Chondrocyte (in vitro differentiated cells): ENCODE data around the gene SLC1A6. TPM values are rescaled to one million over a fixed set of nuclear protein-coding genes. Genes with fewer than 3 reads are reported as not detected.
"Not testable (repeated sequence)": the region's sequence is repeated elsewhere in the genome, so short reads cannot be mapped to it uniquely, and the experiment has no call there.

Source experiments
- DNase-seq: peaks from one replicate; pipeline ENCODE4 v3.0.0; 2021; ENCODE audit warnings: mixed read lengths, low spot score
- H3K27ac Mint-ChIP-seq: one replicate; pipeline ENCODE4 v1.8.0; 2021; ENCODE audit warnings: mild to moderate bottlenecking, moderate library complexity, mixed read lengths; ENCODE audit not compliant: unreplicated experiment
- H3K27me3 Mint-ChIP-seq: 2 replicates; pipeline ENCODE4 v1.8.0; 2021; ENCODE audit warnings: low read depth, mixed read lengths
- H3K36me3 Mint-ChIP-seq: 2 replicates; pipeline ENCODE4 v1.8.0; 2021; ENCODE audit warnings: low read depth, mixed read lengths
- H3K4me1 Mint-ChIP-seq: 2 replicates; pipeline ENCODE4 v1.8.0; 2021; ENCODE audit warnings: low read depth, mild to moderate bottlenecking, mixed read lengths
- H3K4me3 Mint-ChIP-seq: one replicate; pipeline ENCODE4 v1.8.0; 2021; ENCODE audit warnings: mild to moderate bottlenecking, moderate library complexity, mixed read lengths; ENCODE audit not compliant: unreplicated experiment
- H3K9me3 Mint-ChIP-seq: 2 replicates; pipeline ENCODE4 v1.8.0; 2021; ENCODE audit warnings: low read depth, mixed read lengths
- long read RNA-seq: library from polyadenylated mRNA; stranded (forward); transcript quantifications from one replicate; pipeline ENCODE4 v2.0.0, GENCODE V29; 2021
- total RNA-seq: library from RNA; stranded (reverse); gene quantifications from 3 replicates; pipeline ENCODE4 v1.2.1, GENCODE V29; 2021
- TF ChIP-seq, protein P1 (sequence below): fragments of 200-600 bp; sonication (generic); IDR thresholded peaks from 2 replicates; pipeline ENCODE4 v1.5.0; 2021; ENCODE audit warnings: antibody characterized with exemption, mild to moderate bottlenecking, moderate library complexity

Gene SLC1A6
- not detected in 3 replicates for total RNA-seq
- long read RNA-seq = 0 reads

DNA sequence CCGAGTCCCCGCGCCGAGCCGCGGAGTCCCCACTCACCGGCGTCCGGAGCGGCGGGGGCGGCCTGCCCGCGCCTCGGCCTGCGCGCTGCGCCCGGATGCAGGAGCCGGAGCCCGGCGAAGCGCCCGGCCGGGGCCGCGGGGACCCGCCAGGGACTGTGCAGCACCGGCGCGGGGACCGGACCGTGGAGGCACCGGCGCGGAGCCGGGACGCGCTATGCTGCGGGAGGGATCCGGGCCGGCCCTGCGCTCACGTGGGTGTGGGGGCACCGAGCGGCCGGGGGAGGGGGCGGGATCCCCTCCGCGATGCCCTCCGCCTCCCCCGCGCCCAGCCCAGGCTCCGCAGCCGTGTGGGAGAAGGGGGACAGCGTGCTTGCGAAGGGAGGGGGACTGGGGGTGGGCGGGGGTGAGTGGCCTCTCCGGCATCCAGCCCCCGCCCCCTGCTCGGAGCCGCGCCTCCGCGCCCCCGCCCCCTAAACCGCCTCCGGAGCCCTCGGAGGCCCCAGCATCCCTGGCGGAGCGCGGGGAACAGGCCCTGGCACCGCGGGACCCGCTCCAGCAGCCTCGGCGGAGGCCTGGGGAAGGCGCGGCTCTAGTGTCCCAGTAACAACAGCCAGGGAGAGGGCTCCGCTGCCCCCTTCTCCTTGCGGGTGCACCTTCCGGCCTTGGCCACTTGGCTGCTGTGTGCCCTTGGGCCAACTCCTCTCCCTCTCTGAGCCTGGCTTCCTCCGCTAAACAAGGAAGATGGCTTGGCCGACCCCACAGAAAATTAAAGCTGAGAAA, at the start of gene SLC1A6:
Gene SLC1A6, minus strand, starts transcription at position 389 of the 780 bp plus-strand sequence. CDS start 6,954 bp downstream, outside the sequence.
- H3K4me3 Mint-ChIP-seq = peak within 1 kb of the TSS; percentile 43
- H3K9me3 Mint-ChIP-seq = no peaks in the 10 kb centered on the region
- no peaks in the 10 kb centered on the region for H3K36me3 Mint-ChIP-seq
- DNase-seq = no peak
- H3K27me3 Mint-ChIP-seq = peaks cover 37% of the 10 kb centered on the region
- H3K27ac Mint-ChIP-seq = no peak within 1 kb of the TSS
- TF ChIP-seq, protein P1, sequence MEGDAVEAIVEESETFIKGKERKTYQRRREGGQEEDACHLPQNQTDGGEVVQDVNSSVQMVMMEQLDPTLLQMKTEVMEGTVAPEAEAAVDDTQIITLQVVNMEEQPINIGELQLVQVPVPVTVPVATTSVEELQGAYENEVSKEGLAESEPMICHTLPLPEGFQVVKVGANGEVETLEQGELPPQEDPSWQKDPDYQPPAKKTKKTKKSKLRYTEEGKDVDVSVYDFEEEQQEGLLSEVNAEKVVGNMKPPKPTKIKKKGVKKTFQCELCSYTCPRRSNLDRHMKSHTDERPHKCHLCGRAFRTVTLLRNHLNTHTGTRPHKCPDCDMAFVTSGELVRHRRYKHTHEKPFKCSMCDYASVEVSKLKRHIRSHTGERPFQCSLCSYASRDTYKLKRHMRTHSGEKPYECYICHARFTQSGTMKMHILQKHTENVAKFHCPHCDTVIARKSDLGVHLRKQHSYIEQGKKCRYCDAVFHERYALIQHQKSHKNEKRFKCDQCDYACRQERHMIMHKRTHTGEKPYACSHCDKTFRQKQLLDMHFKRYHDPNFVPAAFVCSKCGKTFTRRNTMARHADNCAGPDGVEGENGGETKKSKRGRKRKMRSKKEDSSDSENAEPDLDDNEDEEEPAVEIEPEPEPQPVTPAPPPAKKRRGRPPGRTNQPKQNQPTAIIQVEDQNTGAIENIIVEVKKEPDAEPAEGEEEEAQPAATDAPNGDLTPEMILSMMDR = no peak
- H3K4me1 Mint-ChIP-seq = no peaks in the 10 kb centered on the region

DNA sequence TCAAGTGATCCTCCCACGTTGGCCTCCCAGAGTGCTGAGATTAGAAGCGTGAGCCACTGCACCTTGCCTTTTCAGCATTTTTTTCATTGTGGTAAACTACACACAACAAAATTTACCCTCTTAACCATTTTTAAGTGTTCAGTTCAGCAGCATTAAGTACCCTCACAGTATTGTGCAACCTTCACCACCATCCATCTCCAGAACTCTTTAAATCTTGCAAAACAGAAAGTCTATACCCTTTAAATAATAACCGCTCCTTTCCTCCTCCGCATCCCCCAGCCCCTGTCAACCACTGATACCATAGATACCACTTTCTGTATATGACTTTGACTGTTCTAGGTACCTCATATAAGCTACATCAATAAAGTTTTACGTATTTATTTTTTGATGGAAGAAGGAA, 48.8 kb upstream of the SLC1A6 start:
- Mint-ChIP-seq H3K36me3 (no peaks in the 10 kb centered on the region), H3K27ac (no peak overlapping the region), H3K9me3 (no peaks in the 10 kb centered on the region), H3K4me3 (no peak overlapping the region), H3K27me3 (peaks cover 7% of the 10 kb centered on the region), H3K4me1 (no peaks in the 10 kb centered on the region)
- no peak for DNase-seq
- TF ChIP-seq, protein P1 = no peak

DNA sequence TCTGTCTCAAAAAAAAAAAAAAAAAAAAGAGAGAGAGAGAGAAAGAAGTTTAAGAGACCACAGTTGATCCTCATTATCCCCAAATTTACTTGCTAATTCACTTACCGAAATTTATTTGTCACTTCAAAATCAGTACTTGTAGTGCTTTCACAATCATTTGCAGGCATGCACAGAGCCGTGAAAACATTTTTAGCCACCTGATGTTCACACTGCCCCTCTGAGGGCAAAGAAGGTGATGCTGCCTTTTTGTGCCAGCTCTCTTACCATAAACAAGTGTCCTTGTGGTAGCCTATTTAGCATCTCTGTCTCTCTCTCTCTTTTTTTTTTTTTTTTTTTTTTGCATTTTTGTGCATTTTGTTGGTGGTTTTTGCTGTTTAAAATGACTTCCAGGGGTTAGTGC, 45.6 kb upstream of the SLC1A6 start:
- TF ChIP-seq, protein P1 = peak; percentile 26
- H3K27ac Mint-ChIP-seq = no peak overlapping the region
- H3K27me3 Mint-ChIP-seq = peaks cover 5% of the 10 kb centered on the region
- H3K4me3 Mint-ChIP-seq = no peak overlapping the region
- DNase-seq = no peak
- H3K36me3 Mint-ChIP-seq = no peaks in the 10 kb centered on the region
- H3K9me3 Mint-ChIP-seq = no peaks in the 10 kb centered on the region
- H3K4me1 Mint-ChIP-seq = no peaks in the 10 kb centered on the region

DNA sequence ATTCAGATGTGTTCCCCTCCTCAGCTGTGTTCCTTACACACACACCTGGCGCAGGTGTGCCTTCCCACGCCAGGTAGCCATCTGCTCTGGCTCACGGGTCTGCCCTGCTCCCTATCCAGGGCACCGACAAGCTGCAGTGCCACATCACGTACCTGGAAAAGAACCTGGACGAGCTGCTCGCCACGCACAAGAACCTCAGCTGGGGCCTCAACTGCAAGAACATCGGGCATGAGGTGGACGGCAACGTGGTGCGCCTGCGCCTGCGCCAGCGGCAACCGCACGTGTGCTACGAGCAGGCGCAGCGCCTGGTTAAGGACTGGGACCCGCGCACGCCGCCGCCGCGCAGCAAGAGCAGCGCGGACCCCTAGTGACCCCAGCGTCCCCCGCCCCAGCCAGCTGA, 43.1 kb upstream of the SLC1A6 start:
- H3K27ac Mint-ChIP-seq = no peak overlapping the region
- TF ChIP-seq, protein P1 = no peak
- H3K36me3 Mint-ChIP-seq = no peaks in the 10 kb centered on the region
- no peaks in the 10 kb centered on the region for H3K9me3 Mint-ChIP-seq
- DNase-seq = no peak
- peaks cover 5% of the 10 kb centered on the region for H3K27me3 Mint-ChIP-seq
- H3K4me1 Mint-ChIP-seq = no peaks in the 10 kb centered on the region
- no peak overlapping the region for H3K4me3 Mint-ChIP-seq

DNA sequence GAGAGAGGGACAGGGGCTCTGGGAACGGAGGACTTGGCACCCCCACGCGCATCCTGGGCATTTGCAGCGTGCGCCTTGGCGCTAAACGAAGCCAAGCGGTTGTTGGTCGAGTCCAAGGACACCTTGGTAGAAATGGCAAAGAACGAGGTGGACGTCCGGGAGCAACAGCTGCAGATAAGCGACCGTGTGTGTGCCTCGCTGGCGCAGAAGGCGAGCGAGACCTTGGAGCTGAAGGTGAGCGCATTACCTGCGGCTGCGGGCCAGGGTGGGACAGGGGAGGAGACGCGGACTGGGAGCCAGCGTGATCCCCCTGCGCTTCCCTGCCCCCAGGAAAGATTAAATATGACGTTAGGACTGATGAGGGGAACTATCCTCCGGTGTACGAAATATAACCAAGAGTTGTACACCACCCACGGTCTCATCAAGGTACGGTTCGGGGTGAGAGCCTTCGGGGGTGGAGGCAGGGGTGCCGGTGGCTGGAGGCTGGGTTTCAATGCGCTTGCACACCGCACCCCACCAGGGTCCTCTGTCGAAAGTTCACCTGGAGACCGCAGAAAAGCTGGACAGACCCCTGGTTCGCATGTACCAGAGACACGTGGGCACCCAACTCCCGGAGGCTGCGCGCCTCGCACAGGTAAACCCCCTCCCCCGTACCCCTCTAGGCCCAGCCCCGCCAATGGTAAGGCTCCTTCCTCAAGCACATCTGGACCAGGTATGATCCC, 41.8 kb upstream of the SLC1A6 start:
- H3K4me3 Mint-ChIP-seq = no peak overlapping the region
- H3K27me3 Mint-ChIP-seq = peaks cover 6% of the 10 kb centered on the region
- H3K36me3 Mint-ChIP-seq = no peaks in the 10 kb centered on the region
- DNase-seq = no peak
- TF ChIP-seq, protein P1 = no peak
- no peaks in the 10 kb centered on the region for H3K9me3 Mint-ChIP-seq
- H3K27ac Mint-ChIP-seq = no peak overlapping the region
- no peaks in the 10 kb centered on the region for H3K4me1 Mint-ChIP-seq

DNA sequence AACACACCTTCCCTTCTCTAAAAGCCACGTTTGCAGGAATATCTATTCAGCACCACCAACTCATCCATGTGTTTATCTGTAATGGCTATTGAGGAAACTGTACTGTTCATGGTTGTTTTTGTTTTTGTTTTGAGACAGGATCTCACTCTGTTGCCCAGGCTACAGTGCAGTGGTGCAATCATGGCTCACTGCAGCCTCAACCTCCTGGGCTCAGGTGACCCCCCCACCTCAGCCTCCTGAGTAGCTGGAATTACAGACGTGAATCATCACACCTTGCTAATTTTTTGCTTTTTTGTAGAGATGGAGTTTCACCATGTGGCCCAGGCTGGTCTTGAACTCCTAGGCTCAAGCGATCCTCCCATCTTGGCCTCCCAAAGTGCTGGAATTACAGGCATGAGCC, 39.2 kb upstream of the SLC1A6 start:
- not testable (repeated sequence) for H3K27me3 Mint-ChIP-seq, H3K36me3 Mint-ChIP-seq, H3K9me3 Mint-ChIP-seq, H3K4me1 Mint-ChIP-seq, H3K4me3 Mint-ChIP-seq, H3K27ac Mint-ChIP-seq, DNase-seq
